Endothelial cell (in vitro differentiated cells): ENCODE measurements around the gene IL6R. TPM values are rescaled to one million over a fixed set of nuclear protein-coding genes. Genes with fewer than 3 reads are reported as not detected.

Experiments used
- DNase-seq: peaks from one replicate; pipeline ENCODE4 v3.0.0; 2021; ENCODE audit warnings: low spot score
- H3K27ac Mint-ChIP-seq: one replicate; pipeline ENCODE4 v1.8.0; 2021; ENCODE audit warnings: mixed read lengths, inconsistent platforms; ENCODE audit not compliant: unreplicated experiment
- H3K27me3 Mint-ChIP-seq: one replicate; pipeline ENCODE4 v1.8.0; 2021; ENCODE audit warnings: mild to moderate bottlenecking, moderate library complexity, mixed read lengths, inconsistent platforms; ENCODE audit not compliant: unreplicated experiment
- H3K36me3 Mint-ChIP-seq: one replicate; pipeline ENCODE4 v1.8.0; 2021; ENCODE audit warnings: mild to moderate bottlenecking, low read depth, mixed read lengths, inconsistent platforms; ENCODE audit not compliant: unreplicated experiment
- H3K4me1 Mint-ChIP-seq: one replicate; pipeline ENCODE4 v1.8.0; 2021; ENCODE audit warnings: mild to moderate bottlenecking, mixed read lengths, inconsistent platforms; ENCODE audit not compliant: unreplicated experiment
- H3K4me3 Mint-ChIP-seq: one replicate; pipeline ENCODE4 v1.8.0; 2021; ENCODE audit warnings: mild to moderate bottlenecking, mixed read lengths, inconsistent platforms; ENCODE audit not compliant: unreplicated experiment
- H3K9me3 Mint-ChIP-seq: one replicate; pipeline ENCODE4 v1.8.0; 2021; ENCODE audit warnings: mixed read lengths, inconsistent platforms; ENCODE audit not compliant: unreplicated experiment
- CTCF ChIP-seq: fragments of 200-600 bp; sonication (generic); IDR thresholded peaks from one replicate; pipeline ENCODE4 v1.5.0; 2021; ENCODE audit warnings: antibody characterized with exemption; ENCODE audit not compliant: unreplicated experiment
- total RNA-seq: library from RNA; stranded (reverse); fragmentation: NEBNext Ultra II Directional; extraction: Animal tissue kit (Norgen Biotek cat#: 25700); gene quantifications from one replicate; pipeline ENCODE4 v1.2.1, GENCODE V29; 2021; ENCODE audit not compliant: unreplicated experiment

The IL6R gene
- total RNA-seq, 1 donor from 2014 or later: 1.0 TPM

GRCh38 chr1:154440036-154440804, 35.1 kb downstream of the IL6R start:
- H3K4me1 Mint-ChIP-seq: peaks cover 5% of the 10 kb centered on the region
- DNase-seq: no peak
- TF ChIP-seq CTCF: no peak
- H3K9me3 Mint-ChIP-seq: no peaks in the 10 kb centered on the region
- H3K4me3 Mint-ChIP-seq: no peak overlapping the region
- peaks cover 4% of the 10 kb centered on the region for H3K27me3 Mint-ChIP-seq
- H3K27ac Mint-ChIP-seq: no peak overlapping the region
- H3K36me3 Mint-ChIP-seq: no peaks in the 10 kb centered on the region

- H3K4me1 Mint-ChIP-seq: peaks cover 5% of the 10 kb centered on the region
- no peaks in the 10 kb centered on the region for H3K36me3 Mint-ChIP-seq
- no peaks in the 10 kb centered on the region for H3K9me3 Mint-ChIP-seq
- no peak overlapping the region for H3K27ac Mint-ChIP-seq
- TF ChIP-seq CTCF: no peak
- peaks cover 4% of the 10 kb centered on the region for H3K27me3 Mint-ChIP-seq
- DNase-seq: no peak
- no peak overlapping the region for H3K4me3 Mint-ChIP-seq
Observed at GRCh38 chr1:154441241-154441888, 36.2 kb downstream of the IL6R start.

GRCh38 chr1:154442006-154442740, 37.0 kb downstream of the IL6R start:
- no peak overlapping the region for H3K4me3 Mint-ChIP-seq
- H3K9me3 Mint-ChIP-seq: no peaks in the 10 kb centered on the region
- peak overlapping the region; percentile 71 for H3K27ac Mint-ChIP-seq
- peak; percentile 43 for DNase-seq
- peak; percentile 34 for TF ChIP-seq CTCF
- H3K27me3 Mint-ChIP-seq: peaks cover 4% of the 10 kb centered on the region
- H3K36me3 Mint-ChIP-seq: no peaks in the 10 kb centered on the region
- H3K4me1 Mint-ChIP-seq: peaks cover 5% of the 10 kb centered on the region

GRCh38 chr1:154443274-154444013, 38.3 kb downstream of the IL6R start:
- no peak for DNase-seq
- no peak for TF ChIP-seq CTCF
- Mint-ChIP-seq H3K9me3 (no peaks in the 10 kb centered on the region), H3K4me1 (peaks cover 5% of the 10 kb centered on the region), H3K27ac (no peak overlapping the region), H3K36me3 (no peaks in the 10 kb centered on the region), H3K4me3 (no peak overlapping the region), H3K27me3 (peaks cover 4% of the 10 kb centered on the region)
